Neural cell (in vitro differentiated cells): ENCODE results near the gene SRC.

Experiments
- CTCF ChIP-seq: fragments of 450-650 bp; IDR thresholded peaks from 2 replicates; pipeline ENCODE4 v1.5.1; 2014; ENCODE audit warnings: antibody characterized with exemption, mild to moderate bottlenecking, moderate library complexity; ENCODE audit not compliant: poor library complexity, severe bottlenecking
- MXI1 ChIP-seq: fragments of 450-650 bp; conservative IDR thresholded peaks from 2 replicates; pipeline ENCODE4 v1.6.1; 2014; ENCODE audit warnings: antibody characterized with exemption, mild to moderate bottlenecking; ENCODE audit not compliant: poor library complexity, severe bottlenecking
- REST ChIP-seq: IDR thresholded peaks from 2 replicates; pipeline ENCODE4 v1.6.1; 2012; ENCODE audit warnings: borderline replicate concordance

GRCh38 chr20:37351689-37352607 is 6.0 kb downstream of the SRC start:
- no peak for TF ChIP-seq CTCF
- no peak for TF ChIP-seq MXI1
- TF ChIP-seq REST: no peak
